ENCODE measurements around the gene USH2A. TPM values are rescaled to one million over a fixed set of nuclear protein-coding genes. Genes with fewer than 3 reads are reported as not detected.

USH2A gene
- total and polyA plus RNA-seq, 2 experiments from 2014 or later: under 0.01 to 0.01 TPM

DNA sequence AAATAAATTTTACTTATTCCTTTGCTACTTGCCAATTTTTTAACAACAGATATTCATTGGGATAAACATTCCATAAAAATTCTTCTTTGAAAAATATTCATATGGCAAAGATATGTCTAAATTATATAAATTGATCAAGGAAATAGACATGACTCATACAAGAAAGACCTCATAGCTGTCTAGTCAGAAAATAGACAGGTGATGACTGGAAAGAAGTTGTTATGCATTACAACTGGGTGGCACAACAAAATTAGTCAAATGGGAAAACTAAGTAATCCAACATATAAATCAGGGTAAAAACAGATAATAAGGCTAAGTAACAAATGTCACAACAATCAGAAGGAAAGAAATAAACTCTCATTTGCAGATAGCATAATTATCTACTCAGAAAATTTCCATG, 92.0 kb downstream of the USH2A start:
- Histone ChIP-seq H3K4me2 (ENCODE audit: unreplicated experiment) (no peak overlapping the region), H3K27ac (no peak overlapping the region), H3K79me2 (ENCODE audit: insufficient read depth) (no peaks in the 10 kb centered on the region), H4K20me1 (ENCODE audit: insufficient read depth) (no peaks in the 10 kb centered on the region), H3K9me3 (ENCODE audit: low read depth) (no peaks in the 10 kb centered on the region), H3K4me3 (no peak overlapping the region), H3F3A (ENCODE audit: insufficient read depth) (no peaks in the 10 kb centered on the region), H3K27me3 (replicated peaks; ENCODE audit: insufficient read depth) (no peaks in the 10 kb centered on the region), H3K4me1 (ENCODE audit: insufficient read depth) (no peaks in the 10 kb centered on the region), H3K9ac (no peak overlapping the region), H2AFZ (no peak overlapping the region), H3K9me2 (ENCODE audit: insufficient read depth) (no peaks in the 10 kb centered on the region), H3K36me3 (ENCODE audit: low read depth) (no peaks in the 10 kb centered on the region)
- TF ChIP-seq EZH2 (IDR thresholded peaks at IDR 0.05; ENCODE audit: insufficient read depth, poor library complexity, severe bottlenecking) (no peak), EZH2phosphoT487 (IDR thresholded peaks at IDR 0.05; ENCODE audit: insufficient read depth, low read depth) (no peak)
- in situ Hi-C loops (cut with MboI): no loop called here
- DNase-seq: no peak

DNA sequence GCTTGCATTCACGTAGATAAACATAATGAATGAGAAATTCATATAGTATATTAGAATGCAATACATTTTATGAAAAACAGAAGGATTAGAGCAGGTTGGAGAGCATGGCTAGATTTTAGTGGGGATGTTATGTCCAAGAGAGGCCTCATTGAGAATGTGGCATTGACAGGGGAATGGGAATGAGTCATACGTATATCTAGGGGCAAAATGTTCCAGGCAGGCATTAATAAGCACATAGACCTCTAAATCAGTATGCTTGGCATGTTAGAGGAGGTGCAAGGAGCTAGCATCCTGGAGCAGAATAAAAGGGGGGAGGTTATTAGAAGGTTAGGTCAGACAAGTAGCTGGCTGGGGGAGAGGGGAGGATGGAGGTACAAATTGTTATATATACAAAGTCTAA, 93.0 kb downstream of the USH2A start:
- H3F3A ChIP-seq (ENCODE audit: insufficient read depth): no peaks in the 10 kb centered on the region
- in situ Hi-C loops (cut with MboI): no loop called here
- 8 to 16% methylated on average over 2 of the region's 2 CpGs for WGBS, 2 experiments (ENCODE audit: low coverage in 1 of 2, low lambda C conversion rate in 2 of 2, missing lambda C conversion rate in 2 of 2)

GRCh38 chr1:216325946-216326345, 97.3 kb downstream of the USH2A start:
- no peak overlapping the region for H2AFZ ChIP-seq
- H3F3A ChIP-seq (ENCODE audit: insufficient read depth): no peaks in the 10 kb centered on the region
- TF ChIP-seq EZH2phosphoT487 (IDR thresholded peaks at IDR 0.05; ENCODE audit: insufficient read depth, low read depth) (no peak), EZH2 (IDR thresholded peaks at IDR 0.05; ENCODE audit: insufficient read depth, poor library complexity, severe bottlenecking) (no peak)
- H4K20me1 ChIP-seq (ENCODE audit: insufficient read depth): no peaks in the 10 kb centered on the region
- no peaks in the 10 kb centered on the region for H3K27me3 ChIP-seq (replicated peaks; ENCODE audit: insufficient read depth)
- H3K9me3 ChIP-seq (ENCODE audit: low read depth): no peaks in the 10 kb centered on the region
- no peak overlapping the region for H3K4me3 ChIP-seq
- H3K36me3 ChIP-seq (ENCODE audit: low read depth): no peaks in the 10 kb centered on the region
- DNase-seq: no peak
- H3K27ac ChIP-seq: no peak overlapping the region
- H3K4me1 ChIP-seq (ENCODE audit: insufficient read depth): no peaks in the 10 kb centered on the region
- no peaks in the 10 kb centered on the region for H3K79me2 ChIP-seq (ENCODE audit: insufficient read depth)
- no peaks in the 10 kb centered on the region for H3K9me2 ChIP-seq (ENCODE audit: insufficient read depth)
- H3K9ac ChIP-seq: no peak overlapping the region
- in situ Hi-C loops (cut with MboI): no loop called here
- H3K4me2 ChIP-seq (ENCODE audit: unreplicated experiment): no peak overlapping the region
- WGBS, 2 experiments (ENCODE audit: low coverage in 1 of 2, low lambda C conversion rate in 2 of 2, missing lambda C conversion rate in 2 of 2): 42 to 56% methylated on average over 2 of the region's 2 CpGs

More for the DNA sequence above, 93.0 kb downstream of the USH2A start:
- no peaks in the 10 kb centered on the region for H3K79me2 ChIP-seq (ENCODE audit: insufficient read depth)
- H3K9ac ChIP-seq: no peak overlapping the region
- no peaks in the 10 kb centered on the region for H3K9me2 ChIP-seq (ENCODE audit: insufficient read depth)
- no peaks in the 10 kb centered on the region for H3K9me3 ChIP-seq (ENCODE audit: low read depth)
- DNase-seq: no peak
- H2AFZ ChIP-seq: no peak overlapping the region
- H3K27me3 ChIP-seq (replicated peaks; ENCODE audit: insufficient read depth): no peaks in the 10 kb centered on the region
- TF ChIP-seq EZH2phosphoT487 (IDR thresholded peaks at IDR 0.05; ENCODE audit: insufficient read depth, low read depth) (no peak), EZH2 (IDR thresholded peaks at IDR 0.05; ENCODE audit: insufficient read depth, poor library complexity, severe bottlenecking) (no peak)
- no peaks in the 10 kb centered on the region for H4K20me1 ChIP-seq (ENCODE audit: insufficient read depth)
- no peak overlapping the region for H3K27ac ChIP-seq
- H3K4me3 ChIP-seq: no peak overlapping the region
- H3K36me3 ChIP-seq (ENCODE audit: low read depth): no peaks in the 10 kb centered on the region
- no peaks in the 10 kb centered on the region for H3K4me1 ChIP-seq (ENCODE audit: insufficient read depth)
- H3K4me2 ChIP-seq (ENCODE audit: unreplicated experiment): no peak overlapping the region

DNA sequence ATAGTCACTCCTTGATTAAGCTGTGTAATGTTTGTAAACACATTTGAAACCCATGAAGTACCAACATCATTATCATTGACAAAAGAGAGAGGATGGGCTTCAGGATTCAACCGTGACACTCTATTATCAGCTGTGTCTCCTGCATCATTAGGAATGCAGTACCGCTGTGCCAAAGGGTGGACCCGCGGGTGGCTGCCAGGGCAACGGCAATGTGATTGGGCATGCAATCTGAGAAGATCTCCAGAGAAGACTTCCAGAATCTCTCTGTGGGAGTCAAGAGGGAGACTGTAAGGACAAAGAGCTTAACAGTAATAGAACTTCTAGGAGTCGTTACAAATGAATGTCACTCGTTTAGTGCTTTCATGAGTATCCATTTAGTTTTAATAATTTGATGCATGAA, 97.9 kb downstream of the USH2A start:
- Histone ChIP-seq H3K9ac (no peak overlapping the region), H3K9me2 (ENCODE audit: insufficient read depth) (no peaks in the 10 kb centered on the region), H3K4me1 (ENCODE audit: insufficient read depth) (no peaks in the 10 kb centered on the region), H4K20me1 (ENCODE audit: insufficient read depth) (no peaks in the 10 kb centered on the region), H3K4me3 (no peak overlapping the region), H3F3A (ENCODE audit: insufficient read depth) (no peaks in the 10 kb centered on the region), H2AFZ (no peak overlapping the region), H3K9me3 (ENCODE audit: low read depth) (no peaks in the 10 kb centered on the region), H3K4me2 (ENCODE audit: unreplicated experiment) (no peak overlapping the region), H3K27me3 (replicated peaks; ENCODE audit: insufficient read depth) (no peaks in the 10 kb centered on the region), H3K36me3 (ENCODE audit: low read depth) (no peaks in the 10 kb centered on the region), H3K27ac (no peak overlapping the region), H3K79me2 (ENCODE audit: insufficient read depth) (no peaks in the 10 kb centered on the region)
- WGBS, 2 experiments (ENCODE audit: low coverage in 1 of 2, low lambda C conversion rate in 2 of 2, missing lambda C conversion rate in 2 of 2): 37 to 39% methylated on average over 7 of the region's 7 CpGs
- DNase-seq: no peak
- TF ChIP-seq EZH2 (IDR thresholded peaks at IDR 0.05; ENCODE audit: insufficient read depth, poor library complexity, severe bottlenecking): no peak
- no peak for TF ChIP-seq EZH2phosphoT487 (IDR thresholded peaks at IDR 0.05; ENCODE audit: insufficient read depth, low read depth)
- in situ Hi-C loops (cut with MboI): no loop called here

DNA sequence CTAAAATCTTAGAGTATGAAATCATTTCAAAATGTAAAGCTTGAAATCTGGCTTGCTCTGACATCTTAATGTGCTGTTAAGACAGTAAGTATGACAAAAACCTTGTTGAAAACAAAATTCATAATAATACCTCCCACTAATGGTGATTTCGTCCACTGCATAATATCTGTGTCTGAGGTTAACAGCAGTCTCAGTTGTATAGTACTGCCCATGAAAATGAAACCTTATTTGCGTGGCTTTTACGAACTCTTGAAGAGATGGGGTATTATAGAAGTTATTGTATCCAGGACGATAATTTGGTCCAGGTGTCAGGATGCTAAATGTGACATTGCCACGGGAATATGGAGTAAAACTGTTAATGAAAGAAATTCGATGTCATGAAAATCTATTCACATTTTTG, 99.9 kb downstream of the USH2A start:
- Histone ChIP-seq H3K9me2 (ENCODE audit: insufficient read depth) (no peaks in the 10 kb centered on the region), H4K20me1 (ENCODE audit: insufficient read depth) (no peaks in the 10 kb centered on the region), H3K27ac (no peak overlapping the region), H2AFZ (no peak overlapping the region), H3F3A (ENCODE audit: insufficient read depth) (no peaks in the 10 kb centered on the region), H3K4me3 (no peak overlapping the region), H3K9ac (no peak overlapping the region), H3K4me2 (ENCODE audit: unreplicated experiment) (no peak overlapping the region), H3K27me3 (replicated peaks; ENCODE audit: insufficient read depth) (no peaks in the 10 kb centered on the region), H3K4me1 (ENCODE audit: insufficient read depth) (no peaks in the 10 kb centered on the region), H3K79me2 (ENCODE audit: insufficient read depth) (no peaks in the 10 kb centered on the region), H3K36me3 (ENCODE audit: low read depth) (no peaks in the 10 kb centered on the region), H3K9me3 (ENCODE audit: low read depth) (no peaks in the 10 kb centered on the region)
- in situ Hi-C loops (cut with MboI): no loop called here
- WGBS, 2 experiments (ENCODE audit: low coverage in 1 of 2, low lambda C conversion rate in 2 of 2, missing lambda C conversion rate in 2 of 2): 6 to 10% methylated on average over 6 of the region's 6 CpGs
- DNase-seq: no peak
- TF ChIP-seq EZH2phosphoT487 (IDR thresholded peaks at IDR 0.05; ENCODE audit: insufficient read depth, low read depth) (no peak), EZH2 (IDR thresholded peaks at IDR 0.05; ENCODE audit: insufficient read depth, poor library complexity, severe bottlenecking) (no peak)

Measured in GM23248 (cell line).